ENCODE measurements around the gene SCN9A.

DNA sequence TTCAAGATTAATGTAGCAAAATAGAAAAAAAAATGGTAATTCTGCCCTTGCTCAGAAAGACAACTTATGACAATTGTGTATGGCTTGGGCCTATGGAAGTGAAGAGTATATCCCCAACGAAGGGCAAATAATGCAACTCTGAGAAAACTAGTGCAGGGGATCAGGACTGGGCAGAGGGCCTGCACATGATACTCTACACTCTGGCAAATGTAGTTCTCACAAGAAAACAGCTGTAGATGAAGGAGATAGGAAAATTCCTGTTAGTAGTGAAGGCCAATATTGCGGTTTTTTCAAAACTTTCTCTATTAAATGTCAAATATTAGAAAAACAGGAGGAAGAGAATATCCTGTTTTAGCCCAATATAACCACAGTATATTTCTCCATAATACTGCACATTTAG, 77.8 kb downstream of the SCN9A start:
- TF ChIP-seq, protein P1, sequence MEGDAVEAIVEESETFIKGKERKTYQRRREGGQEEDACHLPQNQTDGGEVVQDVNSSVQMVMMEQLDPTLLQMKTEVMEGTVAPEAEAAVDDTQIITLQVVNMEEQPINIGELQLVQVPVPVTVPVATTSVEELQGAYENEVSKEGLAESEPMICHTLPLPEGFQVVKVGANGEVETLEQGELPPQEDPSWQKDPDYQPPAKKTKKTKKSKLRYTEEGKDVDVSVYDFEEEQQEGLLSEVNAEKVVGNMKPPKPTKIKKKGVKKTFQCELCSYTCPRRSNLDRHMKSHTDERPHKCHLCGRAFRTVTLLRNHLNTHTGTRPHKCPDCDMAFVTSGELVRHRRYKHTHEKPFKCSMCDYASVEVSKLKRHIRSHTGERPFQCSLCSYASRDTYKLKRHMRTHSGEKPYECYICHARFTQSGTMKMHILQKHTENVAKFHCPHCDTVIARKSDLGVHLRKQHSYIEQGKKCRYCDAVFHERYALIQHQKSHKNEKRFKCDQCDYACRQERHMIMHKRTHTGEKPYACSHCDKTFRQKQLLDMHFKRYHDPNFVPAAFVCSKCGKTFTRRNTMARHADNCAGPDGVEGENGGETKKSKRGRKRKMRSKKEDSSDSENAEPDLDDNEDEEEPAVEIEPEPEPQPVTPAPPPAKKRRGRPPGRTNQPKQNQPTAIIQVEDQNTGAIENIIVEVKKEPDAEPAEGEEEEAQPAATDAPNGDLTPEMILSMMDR (IDR thresholded peaks at IDR 0.05; ENCODE audit: low read depth, low read length, poor library complexity, severe bottlenecking) = no peak
- no peak for TF ChIP-seq EZH2phosphoT487 (IDR thresholded peaks at IDR 0.05; ENCODE audit: borderline replicate concordance, low read length)
